Body of pancreas (tissue), 4 donors: ENCODE measurements around the gene PCGF2.

Experiments used
- POLR2A ChIP-seq, 3 donors: fragments of 450-650 bp; IDR thresholded peaks; one replicate each; pipeline ENCODE4 v1.6.1; 2016; ENCODE audit warnings: antibody characterized with exemption in 3 of 3, mild to moderate bottlenecking in 2 of 3
- TF ChIP-seq, protein P1 (sequence below), 7 experiments: fragments of 450-650 bp in 4 of 7; fragments of 200-600 bp in 3 of 7; sonication (generic) in 3 of 7; IDR thresholded peaks; one replicate each; pipeline ENCODE4 v1.5.1; 2016 to 2019; ENCODE audit warnings: antibody characterized with exemption in 7 of 7

DNA sequence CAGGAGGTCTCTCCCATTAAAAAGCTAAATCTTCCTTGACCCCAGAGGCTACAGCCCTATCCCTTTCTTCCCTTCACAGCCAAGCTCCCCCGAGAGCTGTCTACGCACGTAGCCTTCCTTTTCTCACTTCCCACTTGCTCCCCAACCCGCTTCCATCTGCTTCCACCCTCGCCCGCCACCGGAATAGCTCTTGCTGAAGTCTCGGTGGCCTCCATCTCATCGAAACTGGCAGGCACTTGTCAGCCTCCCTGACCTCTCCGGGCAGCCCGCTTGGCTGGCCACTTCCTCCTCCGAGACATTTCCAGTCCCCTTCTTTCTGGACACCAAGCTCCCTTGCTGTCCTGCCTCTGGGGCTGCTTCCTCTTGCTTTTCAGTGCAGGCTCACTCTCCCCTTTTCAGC lies 62.6 kb downstream of the PCGF2 start:
- TF ChIP-seq, protein P1, sequence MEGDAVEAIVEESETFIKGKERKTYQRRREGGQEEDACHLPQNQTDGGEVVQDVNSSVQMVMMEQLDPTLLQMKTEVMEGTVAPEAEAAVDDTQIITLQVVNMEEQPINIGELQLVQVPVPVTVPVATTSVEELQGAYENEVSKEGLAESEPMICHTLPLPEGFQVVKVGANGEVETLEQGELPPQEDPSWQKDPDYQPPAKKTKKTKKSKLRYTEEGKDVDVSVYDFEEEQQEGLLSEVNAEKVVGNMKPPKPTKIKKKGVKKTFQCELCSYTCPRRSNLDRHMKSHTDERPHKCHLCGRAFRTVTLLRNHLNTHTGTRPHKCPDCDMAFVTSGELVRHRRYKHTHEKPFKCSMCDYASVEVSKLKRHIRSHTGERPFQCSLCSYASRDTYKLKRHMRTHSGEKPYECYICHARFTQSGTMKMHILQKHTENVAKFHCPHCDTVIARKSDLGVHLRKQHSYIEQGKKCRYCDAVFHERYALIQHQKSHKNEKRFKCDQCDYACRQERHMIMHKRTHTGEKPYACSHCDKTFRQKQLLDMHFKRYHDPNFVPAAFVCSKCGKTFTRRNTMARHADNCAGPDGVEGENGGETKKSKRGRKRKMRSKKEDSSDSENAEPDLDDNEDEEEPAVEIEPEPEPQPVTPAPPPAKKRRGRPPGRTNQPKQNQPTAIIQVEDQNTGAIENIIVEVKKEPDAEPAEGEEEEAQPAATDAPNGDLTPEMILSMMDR (IDR thresholded peaks at IDR 0.05), result no peak
- TF ChIP-seq POLR2A (IDR thresholded peaks at IDR 0.05), result no peak
